DOHH2 (cell line): ENCODE data around the gene MRPL12.

Experiments
- CTCF ChIP-seq: fragments of 200-600 bp; sonication (generic); IDR thresholded peaks from one replicate; pipeline ENCODE4 v1.5.1; 2014; ENCODE audit warnings: antibody characterized with exemption, mild to moderate bottlenecking, low read depth, low read length; ENCODE audit not compliant: poor library complexity, severe bottlenecking
- EZH2phosphoT487 ChIP-seq: fragments of 200-600 bp; sonication (generic); IDR thresholded peaks from 2 replicates; pipeline ENCODE4 v1.6.1; 2017; ENCODE audit warnings: borderline replicate concordance, mild to moderate bottlenecking, antibody characterized with exemption, low read length, moderate library complexity, mixed read lengths

- no peak for TF ChIP-seq CTCF
- TF ChIP-seq EZH2phosphoT487 = no peak
These were observed 8.0 kb upstream of the MRPL12 start for GRCh38 chr17:81695211-81695610.
